Progenitor cell of endocrine pancreas (in vitro differentiated cells): ENCODE measurements around the gene C13orf46. TPM values are rescaled to one million over a fixed set of nuclear protein-coding genes. Genes with fewer than 3 reads are reported as not detected.

ENCODE experiments used
- DNase-seq: peaks from one replicate; pipeline ENCODE4 v3.0.0; 2021; ENCODE audit warnings: low spot score; ENCODE audit not compliant: unreplicated experiment
- H3K27ac Mint-ChIP-seq: 2 replicates; pipeline ENCODE4 v1.8.0; 2021; ENCODE audit warnings: mild to moderate bottlenecking, moderate library complexity, mixed read lengths
- H3K27me3 Mint-ChIP-seq: 2 replicates; pipeline ENCODE4 v1.8.0; 2021; ENCODE audit warnings: mixed read lengths
- H3K36me3 Mint-ChIP-seq: 2 replicates; pipeline ENCODE4 v1.8.0; 2022; ENCODE audit warnings: mixed read lengths; ENCODE audit not compliant: insufficient read depth
- H3K4me1 Mint-ChIP-seq: 2 replicates; pipeline ENCODE4 v1.8.0; 2021; ENCODE audit warnings: low read depth, mixed read lengths
- H3K4me3 Mint-ChIP-seq: 2 replicates; pipeline ENCODE4 v1.8.0; 2021; ENCODE audit warnings: low read depth, mild to moderate bottlenecking, moderate library complexity, mixed read lengths
- H3K9me3 Mint-ChIP-seq: 2 replicates; pipeline ENCODE4 v1.8.0; 2021; ENCODE audit warnings: low read depth, mixed read lengths
- total RNA-seq: library from RNA; stranded (reverse); gene quantifications from 2 replicates; pipeline ENCODE4 v1.2.1, GENCODE V29; 2021
- TF ChIP-seq, protein P1 (sequence below): fragments of 200-600 bp; sonication (generic); IDR thresholded peaks from one replicate; pipeline ENCODE4 v1.5.0; 2021; ENCODE audit warnings: antibody characterized with exemption, mild to moderate bottlenecking; ENCODE audit not compliant: unreplicated experiment

The C13orf46 gene
- total RNA-seq, 1 donor from 2014 or later: 0.17 TPM

- DNase-seq: no peak
- H3K9me3 Mint-ChIP-seq: peaks cover 11% of the 10 kb centered on the region
Observed at GRCh38 chr13:113954046-113954835, 19.6 kb downstream of the C13orf46 start.

DNA sequence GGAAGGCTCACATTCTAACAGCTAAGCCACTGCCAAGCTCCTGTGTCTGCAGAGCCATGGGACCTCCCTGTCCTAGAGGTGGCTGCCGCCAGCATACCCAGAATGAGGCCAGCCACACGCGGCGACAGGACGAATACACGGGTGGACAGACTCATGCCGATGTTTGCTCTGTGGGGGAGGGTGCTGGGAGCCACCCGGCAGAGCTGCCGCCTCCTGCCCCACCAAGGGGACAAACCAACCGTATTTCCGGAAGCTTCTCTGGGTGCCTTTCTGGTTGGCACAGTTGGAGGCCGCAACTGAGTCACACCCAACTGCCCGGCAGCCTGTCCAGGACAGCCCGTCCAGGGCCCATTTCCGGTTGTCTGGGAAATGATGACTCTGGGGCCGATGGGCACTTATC is 20.3 kb downstream of the C13orf46 start:
- Mint-ChIP-seq H3K4me1 (no peaks in the 10 kb centered on the region), H3K9me3 (peaks cover 7% of the 10 kb centered on the region), H3K36me3 (no peaks in the 10 kb centered on the region), H3K27me3 (no peaks in the 10 kb centered on the region), H3K27ac (no peak overlapping the region), H3K4me3 (no peak overlapping the region)
- TF ChIP-seq, protein P1, sequence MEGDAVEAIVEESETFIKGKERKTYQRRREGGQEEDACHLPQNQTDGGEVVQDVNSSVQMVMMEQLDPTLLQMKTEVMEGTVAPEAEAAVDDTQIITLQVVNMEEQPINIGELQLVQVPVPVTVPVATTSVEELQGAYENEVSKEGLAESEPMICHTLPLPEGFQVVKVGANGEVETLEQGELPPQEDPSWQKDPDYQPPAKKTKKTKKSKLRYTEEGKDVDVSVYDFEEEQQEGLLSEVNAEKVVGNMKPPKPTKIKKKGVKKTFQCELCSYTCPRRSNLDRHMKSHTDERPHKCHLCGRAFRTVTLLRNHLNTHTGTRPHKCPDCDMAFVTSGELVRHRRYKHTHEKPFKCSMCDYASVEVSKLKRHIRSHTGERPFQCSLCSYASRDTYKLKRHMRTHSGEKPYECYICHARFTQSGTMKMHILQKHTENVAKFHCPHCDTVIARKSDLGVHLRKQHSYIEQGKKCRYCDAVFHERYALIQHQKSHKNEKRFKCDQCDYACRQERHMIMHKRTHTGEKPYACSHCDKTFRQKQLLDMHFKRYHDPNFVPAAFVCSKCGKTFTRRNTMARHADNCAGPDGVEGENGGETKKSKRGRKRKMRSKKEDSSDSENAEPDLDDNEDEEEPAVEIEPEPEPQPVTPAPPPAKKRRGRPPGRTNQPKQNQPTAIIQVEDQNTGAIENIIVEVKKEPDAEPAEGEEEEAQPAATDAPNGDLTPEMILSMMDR: no peak
- no peak for DNase-seq

More at GRCh38 chr13:113954046-113954835, 19.6 kb downstream of the C13orf46 start:
- Mint-ChIP-seq H3K4me3 (no peak overlapping the region), H3K4me1 (no peaks in the 10 kb centered on the region), H3K36me3 (peaks cover under 1% of the 10 kb centered on the region), H3K27ac (no peak overlapping the region), H3K27me3 (no peaks in the 10 kb centered on the region)
- TF ChIP-seq, protein P1: no peak

GRCh38 chr13:113952983-113953520 is 20.8 kb downstream of the C13orf46 start:
- DNase-seq: no peak
- no peaks in the 10 kb centered on the region for H3K4me1 Mint-ChIP-seq
- peaks cover 3% of the 10 kb centered on the region for H3K9me3 Mint-ChIP-seq
- no peaks in the 10 kb centered on the region for H3K27me3 Mint-ChIP-seq
- H3K36me3 Mint-ChIP-seq: no peaks in the 10 kb centered on the region
- TF ChIP-seq, protein P1: no peak
- no peak overlapping the region for H3K27ac Mint-ChIP-seq
- H3K4me3 Mint-ChIP-seq: no peak overlapping the region

DNA sequence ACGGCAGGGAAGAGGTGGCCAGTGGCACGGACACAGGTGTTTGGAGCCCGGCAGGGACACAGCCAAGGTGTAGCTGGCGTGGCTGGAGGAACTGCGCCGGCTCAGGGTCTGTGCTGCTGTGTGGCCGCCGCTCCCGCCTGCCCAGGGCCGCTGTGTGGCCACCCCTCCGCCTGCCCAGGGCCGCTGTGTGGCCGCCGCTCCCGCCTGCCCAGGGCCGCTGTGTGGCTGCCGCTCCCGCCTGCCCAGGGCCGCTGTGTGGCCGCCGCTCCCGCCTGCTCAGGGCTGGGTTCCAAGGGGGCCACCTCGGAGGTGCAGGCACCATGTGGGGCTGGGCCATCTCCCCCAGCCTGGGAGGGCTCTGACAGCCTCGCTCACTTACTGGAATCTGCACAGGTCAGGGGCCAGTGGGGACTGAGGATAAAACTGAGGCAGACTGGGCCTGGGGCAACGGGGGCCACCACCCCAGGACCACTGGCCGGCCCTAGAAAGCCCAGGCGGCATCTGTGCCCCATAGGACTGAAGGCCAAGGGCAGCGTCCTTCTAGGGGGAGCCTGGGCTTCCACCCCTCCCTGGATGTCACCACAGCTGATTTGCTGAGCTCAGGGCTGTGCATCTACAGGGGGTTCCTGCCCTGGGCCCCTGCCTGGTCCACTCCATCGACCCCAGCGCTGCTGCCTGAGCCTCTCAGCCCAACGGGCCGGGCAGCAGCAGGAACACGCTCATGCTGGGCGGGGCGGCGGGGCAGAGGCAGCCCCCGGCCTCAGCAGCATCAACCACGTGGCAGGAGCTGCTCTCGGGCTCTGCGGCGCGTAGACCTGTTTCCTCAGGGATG is 21.5 kb downstream of the C13orf46 start:
- no peaks in the 10 kb centered on the region for H3K27me3 Mint-ChIP-seq
- no peaks in the 10 kb centered on the region for H3K4me1 Mint-ChIP-seq
- H3K27ac Mint-ChIP-seq: no peak overlapping the region
- H3K9me3 Mint-ChIP-seq: peaks cover 3% of the 10 kb centered on the region
- TF ChIP-seq, protein P1: no peak
- no peaks in the 10 kb centered on the region for H3K36me3 Mint-ChIP-seq
- no peak for DNase-seq
- H3K4me3 Mint-ChIP-seq: no peak overlapping the region
